Activated T-cell treated with anti-CD3 and anti-CD28 coated beads for 4 hours (primary cell): ENCODE data around the gene SLC45A3.
"Not testable (repeated sequence)": the region's sequence is repeated elsewhere in the genome, so short reads cannot be mapped to it uniquely, and the experiment has no call there.

Experiments
- DNase-seq: peaks from one replicate; pipeline ENCODE4 v3.0.0-alpha.2; 2020

Gene SLC45A3

DNA sequence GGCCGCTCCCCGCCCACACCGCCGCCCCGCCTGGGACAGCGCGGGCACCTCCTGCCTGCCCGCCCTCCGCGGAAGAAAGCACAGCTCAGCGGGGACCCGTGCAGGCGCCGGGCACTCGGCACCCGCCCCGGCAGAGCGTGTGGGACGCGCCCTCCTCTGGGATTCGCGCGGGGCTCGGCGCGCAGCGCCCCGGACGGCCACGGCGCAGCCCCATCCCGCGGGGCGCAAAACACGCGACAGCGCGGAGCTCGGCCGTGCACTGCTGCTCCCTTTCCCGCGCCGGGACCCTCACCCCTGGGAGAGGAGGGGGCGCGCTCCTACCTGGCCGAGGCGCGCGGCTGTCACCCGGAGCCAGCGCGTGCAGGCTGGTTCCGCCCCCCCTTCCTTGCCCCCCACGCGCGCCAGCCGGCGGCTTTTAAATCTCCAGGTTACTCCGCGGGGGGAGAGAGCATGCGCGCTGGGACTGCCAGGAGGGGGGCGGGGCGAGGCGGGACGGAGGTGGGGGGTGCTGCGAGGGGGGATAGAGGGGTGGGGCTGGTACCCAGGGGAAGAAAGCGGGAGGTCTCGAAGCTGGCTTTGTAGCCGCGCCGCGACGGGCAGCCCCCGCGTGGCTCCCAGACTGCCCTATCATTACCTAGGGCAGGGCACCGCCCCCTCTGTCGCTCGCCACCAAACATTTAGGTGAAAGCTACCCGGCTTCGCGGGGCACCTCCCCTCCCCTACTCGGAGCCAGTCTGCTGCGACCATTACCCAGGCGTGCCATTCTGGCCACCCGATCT is at the start of gene SLC45A3:
Gene SLC45A3, minus strand, starts transcription at position 437 of the 779 bp plus-strand sequence. CDS start 15,853 bp downstream, outside the sequence.
- DNase-seq, result peak; percentile 42

- no peak for DNase-seq
Observed at GRCh38 chr1:205726619-205727125, 46.4 kb upstream of the SLC45A3 start.

- DNase-seq, result no peak
Observed at GRCh38 chr1:205725514-205725913, 45.2 kb upstream of the SLC45A3 start.

GRCh38 chr1:205720740-205721139 is 40.4 kb upstream of the SLC45A3 start:
- DNase-seq, result not testable (repeated sequence)

GRCh38 chr1:205719762-205720161 is 39.5 kb upstream of the SLC45A3 start:
- no peak for DNase-seq

- DNase-seq, result no peak
Observed at GRCh38 chr1:205719015-205719414, 38.7 kb upstream of the SLC45A3 start.

GRCh38 chr1:205716371-205717132 is 36.2 kb upstream of the SLC45A3 start:
- no peak for DNase-seq

GRCh38 chr1:205715628-205716027 is 35.3 kb upstream of the SLC45A3 start:
- no peak for DNase-seq

GRCh38 chr1:205714906-205715246 is 34.6 kb upstream of the SLC45A3 start:
- no peak for DNase-seq

DNA sequence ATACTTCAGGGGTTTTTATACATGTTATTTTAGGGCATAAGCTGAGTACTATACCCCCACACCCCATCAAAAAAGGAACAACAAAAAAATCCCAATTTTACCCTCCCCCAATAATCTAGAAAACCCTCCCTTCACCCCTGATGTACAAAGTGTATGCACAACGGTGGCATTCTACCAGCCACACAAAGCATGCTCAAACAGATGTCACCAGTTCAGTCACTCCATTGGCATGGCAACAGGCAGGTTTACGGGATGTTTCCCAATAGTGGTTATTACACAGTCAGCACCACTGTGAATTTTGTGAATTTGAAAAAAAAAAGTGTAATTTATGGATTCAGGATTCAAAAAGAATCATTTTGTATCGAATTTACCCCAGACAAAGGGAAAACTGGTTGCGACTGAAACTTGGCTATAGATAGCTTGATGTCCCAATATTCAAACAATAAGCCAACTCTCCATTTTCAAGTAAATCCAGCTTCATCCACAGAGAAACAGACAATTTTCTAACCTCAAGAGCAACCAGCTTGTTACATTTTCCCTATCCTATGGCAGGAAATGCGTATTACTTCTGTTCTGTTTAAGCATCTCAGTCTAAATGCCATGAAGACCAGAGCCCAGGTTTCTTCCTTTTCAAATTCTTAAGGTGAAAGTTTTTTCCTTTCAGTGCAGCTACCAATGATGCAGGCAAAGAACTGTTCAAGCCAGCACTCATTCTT is 34.0 kb upstream of the SLC45A3 start:
- no peak for DNase-seq

DNA sequence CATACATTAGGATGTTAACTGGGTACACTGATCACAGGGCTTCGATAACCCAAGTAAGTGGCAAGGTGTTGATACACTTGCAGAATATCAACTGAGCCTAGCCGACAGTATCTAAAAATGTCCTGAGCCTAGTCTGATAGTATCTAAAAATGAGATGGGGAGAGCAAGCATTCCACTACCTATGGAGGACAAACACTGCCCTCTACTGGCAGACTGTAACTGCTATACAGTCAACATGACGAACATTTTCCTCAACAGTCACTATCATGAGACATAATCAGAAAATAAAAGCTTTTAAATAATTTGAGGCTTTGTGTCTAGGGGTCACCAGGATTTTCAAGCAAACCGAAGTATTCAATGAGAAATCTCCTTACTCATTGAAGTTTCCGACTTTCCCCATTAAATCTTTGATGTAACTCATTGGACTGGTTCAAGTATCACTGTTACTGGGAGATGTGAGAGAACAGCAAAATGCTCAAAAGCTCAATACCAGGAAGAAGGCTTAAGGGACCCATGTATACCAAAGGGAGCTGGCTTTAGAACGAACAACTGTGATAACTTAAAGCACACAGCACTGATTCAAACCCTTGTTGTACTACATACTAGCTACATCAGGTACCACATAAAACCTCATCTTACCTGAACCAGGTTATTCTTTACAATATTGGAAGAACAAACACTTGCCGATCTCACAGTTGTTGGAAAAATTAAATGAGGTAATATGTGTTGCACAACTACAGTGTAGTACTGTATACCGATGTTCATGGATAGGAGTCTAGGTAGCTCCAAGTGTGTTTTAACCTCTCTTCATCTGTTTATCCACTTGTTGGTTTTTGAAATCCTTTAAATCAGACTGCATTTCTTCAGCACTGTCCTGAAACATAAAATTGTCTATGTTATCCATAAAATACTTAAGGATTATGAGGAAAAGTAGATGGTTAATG is 31.1 kb upstream of the SLC45A3 start:
- DNase-seq, result peak; percentile 71

- DNase-seq, result no peak
Observed at GRCh38 chr1:205710201-205711062, 30.1 kb upstream of the SLC45A3 start.

DNA sequence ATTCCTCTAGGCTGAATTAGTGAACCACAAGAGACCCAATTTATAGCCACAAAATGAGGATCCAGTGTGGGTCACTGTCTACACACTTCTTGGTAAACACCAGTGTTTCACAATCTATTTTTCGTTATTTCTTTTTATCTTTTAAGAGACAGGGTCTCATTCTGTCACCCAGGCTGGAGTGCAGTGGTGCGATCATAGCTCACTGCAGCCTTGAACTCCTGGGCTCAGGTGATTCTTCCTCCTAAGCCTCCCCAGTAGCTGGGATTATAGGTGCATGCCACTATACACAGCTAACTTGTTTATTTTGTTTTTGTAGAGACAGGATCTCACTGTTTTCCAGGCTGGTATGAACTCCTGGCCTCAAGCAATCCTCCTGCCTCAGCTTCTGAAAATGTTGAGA is 29.3 kb upstream of the SLC45A3 start:
- no peak for DNase-seq

- no peak for DNase-seq
Observed at GRCh38 chr1:205709059-205709398, 28.7 kb upstream of the SLC45A3 start.

DNA sequence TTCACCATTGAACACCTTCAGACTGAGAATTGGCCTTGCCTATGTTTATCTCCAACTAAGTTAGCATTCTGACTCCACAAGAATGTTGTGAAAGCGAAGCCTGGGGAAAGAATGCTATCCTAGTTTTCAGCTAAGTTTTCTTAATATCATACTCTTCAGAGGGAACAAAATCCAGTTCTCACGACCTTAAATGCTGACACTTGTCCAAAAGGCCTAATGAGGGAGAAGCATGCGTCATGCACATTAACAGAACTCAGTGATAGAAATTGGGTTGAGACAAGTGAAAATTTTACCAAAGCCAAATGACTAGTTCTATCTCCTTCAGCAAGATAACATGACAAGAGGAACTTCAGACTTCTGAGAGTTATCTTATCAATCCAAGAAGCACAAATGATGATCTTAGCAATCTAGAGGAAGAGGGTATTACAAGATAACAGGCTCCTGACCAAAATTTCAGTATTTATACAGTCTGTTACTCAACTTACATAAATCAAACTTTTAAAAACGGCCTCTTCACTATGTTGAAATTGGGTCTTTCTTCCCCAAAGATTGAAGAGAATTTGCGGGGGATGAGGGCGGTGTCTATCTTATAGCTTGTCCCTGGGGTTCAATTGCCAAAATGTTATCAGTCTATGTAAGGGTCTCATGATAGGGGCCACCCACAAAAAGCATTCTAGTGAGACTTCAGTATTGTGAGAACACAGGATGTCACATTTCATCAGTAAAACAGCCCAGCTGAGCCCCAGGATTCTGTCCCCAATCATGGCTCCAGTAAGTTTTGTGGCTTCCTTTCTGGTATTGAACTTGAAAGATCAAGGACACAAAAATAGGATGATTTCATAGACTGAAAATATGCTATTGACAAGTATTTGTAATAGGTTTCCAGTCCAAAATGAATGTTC is 26.5 kb upstream of the SLC45A3 start:
- no peak for DNase-seq

- DNase-seq, result no peak
Observed at GRCh38 chr1:205704903-205705302, 24.6 kb upstream of the SLC45A3 start.

GRCh38 chr1:205703072-205703471 is 22.8 kb upstream of the SLC45A3 start:
- DNase-seq, result no peak

DNA sequence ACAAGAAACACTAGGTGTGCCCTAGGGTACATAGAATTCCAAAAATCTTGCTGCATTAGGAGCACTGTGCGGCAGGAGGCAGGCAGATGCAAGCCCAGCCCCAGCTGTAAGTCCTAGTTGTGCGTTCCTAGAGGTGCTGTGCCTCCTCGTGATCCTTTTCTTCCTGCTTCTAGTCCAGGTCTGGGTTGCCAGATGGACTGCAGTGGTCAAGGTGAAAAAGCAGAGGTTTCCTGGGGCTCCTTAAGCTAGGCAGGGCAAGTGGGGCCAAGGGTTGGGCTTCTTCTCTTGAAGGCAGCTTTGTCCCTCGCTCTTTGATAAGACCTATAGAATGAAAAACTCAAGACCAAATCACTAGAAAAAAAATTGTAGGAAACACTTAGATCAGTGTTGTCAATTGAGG is 21.6 kb upstream of the SLC45A3 start:
- no peak for DNase-seq

DNA sequence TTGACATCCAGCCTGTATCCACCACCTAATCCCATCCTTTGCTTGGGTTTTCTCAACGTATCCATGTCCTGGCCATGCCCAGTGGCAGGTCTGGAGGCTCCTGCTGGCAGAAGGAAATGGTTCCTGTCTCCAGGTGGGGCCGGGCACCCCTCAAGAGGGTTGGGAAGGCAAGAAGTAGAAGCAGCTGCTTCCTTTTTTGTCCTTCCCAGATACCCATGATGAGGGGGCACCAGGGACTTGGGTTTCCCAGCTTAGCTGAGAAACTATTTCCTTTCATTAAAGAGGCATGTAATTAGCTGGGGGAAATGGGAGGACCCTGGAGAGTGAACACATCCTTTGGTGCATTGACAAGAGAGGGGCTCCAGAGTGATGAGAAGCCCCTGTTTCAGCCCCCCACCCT is 21.1 kb upstream of the SLC45A3 start:
- DNase-seq, result no peak

DNA sequence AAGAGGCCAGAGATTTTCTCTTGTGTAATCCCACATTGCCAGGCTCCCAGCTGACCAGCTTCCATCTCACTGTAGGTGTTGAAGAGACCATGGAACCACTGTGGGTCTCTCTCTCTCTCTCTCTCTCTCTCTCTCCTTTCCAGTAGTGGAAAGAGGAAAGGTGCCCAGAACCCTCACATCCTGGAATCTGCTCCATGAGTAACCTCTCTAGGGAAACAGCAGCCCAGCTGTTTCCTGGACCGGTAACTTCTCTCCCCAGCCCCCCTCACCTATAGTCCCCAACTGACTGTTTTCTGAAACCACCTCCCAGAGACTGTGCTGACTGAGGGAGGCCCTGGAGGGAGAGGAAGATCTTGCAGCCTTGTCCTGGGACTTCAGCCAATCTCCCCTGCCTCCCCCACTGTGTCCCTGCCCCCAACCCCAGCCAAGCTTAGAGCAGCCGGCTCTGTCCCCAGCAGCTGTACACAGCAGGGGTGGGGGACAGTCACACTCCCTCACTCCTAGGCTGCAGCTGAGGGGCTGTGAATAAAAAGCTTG is 20.6 kb upstream of the SLC45A3 start:
- no peak for DNase-seq
